Gastrocnemius medialis (tissue), 4 donors: ENCODE data around the gene ZSCAN4. TPM values are rescaled to one million over a fixed set of nuclear protein-coding genes. Genes with fewer than 3 reads are reported as not detected.

Source experiments
- ATAC-seq, 2 donors: fragments of 150-250 bp; one replicate each; pipeline ENCODE4 v1.9.1; 2016
- DNase-seq, 2 donors: peaks; one replicate each; pipeline ENCODE4 v3.0.0-alpha.2; 2019
- H3K27ac ChIP-seq, 4 donors: fragments of 200-600 bp; sonication (generic); 1 replicate in 1 of 4; 2 replicates in 3 of 4; pipeline ENCODE4 v1.5.1; 2016 to 2018; ENCODE audit warnings: mild to moderate bottlenecking in 2 of 4, moderate library complexity in 1 of 4
- H3K27me3 ChIP-seq, 3 donors: fragments of 200-600 bp; sonication (generic) in 2 of 3; 1 replicate in 1 of 3; 2 replicates in 2 of 3; pipeline versions ENCODE4 v1.5.1 to v1.6.0; 2016 to 2019; ENCODE audit warnings: mild to moderate bottlenecking in 1 of 3, moderate library complexity in 1 of 3
- H3K36me3 ChIP-seq, 2 donors: fragments of 200-600 bp; sonication (generic) in 1 of 2; one replicate each; pipeline ENCODE4 v1.5.1; 2017 to 2018
- H3K4me1 ChIP-seq, 2 donors: fragments of 200-600 bp; sonication (generic) in 1 of 2; one replicate each; pipeline ENCODE4 v1.5.1; 2016 to 2017; ENCODE audit warnings: mild to moderate bottlenecking in 2 of 2
- H3K4me3 ChIP-seq, 4 donors: fragments of 200-600 bp; sonication (generic) in 3 of 4; 1 replicate in 1 of 4; 2 replicates in 3 of 4; pipeline ENCODE4 v1.5.1; 2016 to 2019; ENCODE audit warnings: mild to moderate bottlenecking in 2 of 4
- H3K9me3 ChIP-seq, 3 donors: fragments of 200-600 bp; sonication (generic) in 2 of 3; 1 replicate in 1 of 3; 2 replicates in 2 of 3; pipeline ENCODE4 v1.5.1; 2016 to 2019
- CTCF ChIP-seq, 5 experiments: fragments of 450-650 bp in 3 of 5; fragments of 200-600 bp in 2 of 5; sonication (generic) in 2 of 5; IDR thresholded peaks in 4 of 5; conservative IDR thresholded peaks in 1 of 5; 1 replicate in 4 of 5; 2 replicates in 1 of 5; pipeline ENCODE4 v1.5.1; 2016 to 2019; ENCODE audit warnings: antibody characterized with exemption in 5 of 5, mild to moderate bottlenecking in 3 of 5, moderate library complexity in 3 of 5
- POLR2A ChIP-seq, 2 donors: fragments of 450-650 bp; IDR thresholded peaks; one replicate each; pipeline ENCODE4 v1.6.1; 2017; ENCODE audit warnings: antibody characterized with exemption in 2 of 2, mild to moderate bottlenecking in 2 of 2, moderate library complexity in 2 of 2
- in situ Hi-C, 4 donors: fragments of 200-750 bp; cut with MboI; loops; one replicate each; pipeline versions ENCODE4 v1.15.0 to v1.8.0; 2017; ENCODE audit warnings: low sequenced_read_pairs in 4 of 4
- intact Hi-C: fragments of 100-400 bp; cut with DNase I; formaldehyde crosslinking; loops from one replicate; pipeline ENCODE4 v1.15.1; 2023; ENCODE audit warnings: low total_unique reads
- total RNA-seq, 4 donors: library from RNA; depleted of rRNA; stranded (reverse); fragments of >200 nt; gene quantifications; one replicate each; pipeline versions ENCODE4 v1.1.0 to v1.2.3, GENCODE V29; 2016

The ZSCAN4 gene
- total RNA-seq, 4 donors from 2014 or later, result not detected

GRCh38 chr19:57706346-57706745 is 37.6 kb downstream of the ZSCAN4 start:
- no peak overlapping the region for H3K27ac ChIP-seq
- H3K4me1 ChIP-seq, result peaks cover 0 to 4% of the 10 kb centered on the region in 2 donors
- no peak overlapping the region for H3K4me3 ChIP-seq
- in situ Hi-C loops, result no loop called here
- no peaks in the 10 kb centered on the region for H3K27me3 ChIP-seq
- peaks cover 0 to 27% of the 10 kb centered on the region in 2 donors for H3K36me3 ChIP-seq
- intact Hi-C loops, result no loop called here
- ATAC-seq (no peak), DNase-seq (no peak)
- TF ChIP-seq POLR2A (IDR thresholded peaks at IDR 0.05) (no peak), CTCF (IDR thresholded peaks at IDR 0.05 in 4 of 5, conservative IDR thresholded peaks at IDR 0.05 in 1 of 5) (no peak)
- peaks cover 0 to 15% (median 0%) of the 10 kb centered on the region in 3 donors for H3K9me3 ChIP-seq

GRCh38 chr19:57708641-57709361 is 40.1 kb downstream of the ZSCAN4 start, which contains the start of gene ZNF154:
Gene ZNF154 (minus strand): TSS chr19:57709204. CDS start chr19:57708971, 233 bp downstream.
- TF ChIP-seq POLR2A (IDR thresholded peaks at IDR 0.05) (peak; percentile 31 to 56), CTCF (IDR thresholded peaks at IDR 0.05 in 4 of 5, conservative IDR thresholded peaks at IDR 0.05 in 1 of 5) (no peak)
- peaks cover 0 to 18% of the 10 kb centered on the region in 2 donors for H3K36me3 ChIP-seq
- peaks cover 0 to 4% of the 10 kb centered on the region in 2 donors for H3K4me1 ChIP-seq
- H3K4me3 ChIP-seq, result peak within 1 kb of the TSS; percentile 58 to 72 (median 64)
- DNase-seq (peak; percentile 31 to 47), ATAC-seq (peak; percentile 86 to 90)
- H3K27ac ChIP-seq, result peak within 1 kb of the TSS; percentile 70 to 94 (median 82)
- intact Hi-C loops (no loop called here), in situ Hi-C loops (no loop called here)
- no peaks in the 10 kb centered on the region for H3K9me3 ChIP-seq
- no peaks in the 10 kb centered on the region for H3K27me3 ChIP-seq

- no peaks in the 10 kb centered on the region for H3K9me3 ChIP-seq
Measured at GRCh38 chr19:57709616-57710015, 40.9 kb downstream of the ZSCAN4 start.

GRCh38 chr19:57712222-57712621 is 43.5 kb downstream of the ZSCAN4 start:
- H3K27ac ChIP-seq, result no peak overlapping the region
- in situ Hi-C loops, result no loop called here
- no peaks in the 10 kb centered on the region for H3K9me3 ChIP-seq
- TF ChIP-seq CTCF (IDR thresholded peaks at IDR 0.05 in 4 of 5, conservative IDR thresholded peaks at IDR 0.05 in 1 of 5), result no peak
- no peak for TF ChIP-seq POLR2A (IDR thresholded peaks at IDR 0.05)
- intact Hi-C loops, result no loop called here
- H3K36me3 ChIP-seq, result peaks cover 0 to 19% of the 10 kb centered on the region in 2 donors
- DNase-seq, result no peak
- no peak overlapping the region for H3K4me3 ChIP-seq
- peaks cover 0 to 4% of the 10 kb centered on the region in 2 donors for H3K4me1 ChIP-seq
- no peak for ATAC-seq
- no peaks in the 10 kb centered on the region for H3K27me3 ChIP-seq

More at GRCh38 chr19:57709616-57710015, 40.9 kb downstream of the ZSCAN4 start:
- TF ChIP-seq POLR2A (IDR thresholded peaks at IDR 0.05) (no peak), CTCF (IDR thresholded peaks at IDR 0.05 in 4 of 5, conservative IDR thresholded peaks at IDR 0.05 in 1 of 5) (no peak)
- H3K36me3 ChIP-seq, result peaks cover 0 to 19% of the 10 kb centered on the region in 2 donors
- intact Hi-C loops, result no loop called here
- no peaks in the 10 kb centered on the region for H3K27me3 ChIP-seq
- H3K4me1 ChIP-seq, result peaks cover 0 to 4% of the 10 kb centered on the region in 2 donors
- no peak for DNase-seq
- peak overlapping the region in 2 of 4 donors; percentile 63 to 66 for H3K4me3 ChIP-seq
- peak overlapping the region in 3 of 4 donors; percentile 70 to 94 (median 92) for H3K27ac ChIP-seq
- ATAC-seq, result no peak
- in situ Hi-C loops, result no loop called here
